GM23338 (cell line): ENCODE measurements around the gene ACTMAP. TPM values are rescaled to one million over a fixed set of nuclear protein-coding genes. Genes with fewer than 3 reads are reported as not detected.

Experiments used
- ATAC-seq: fragments of 200-7000 bp; cut with Tn5 transposase; 3 replicates; pipeline ENCODE4 v1.9.1; 2020
- DNase-seq: peaks from one replicate; pipeline ENCODE4 v3.0.0-alpha.2; 2015; ENCODE audit warnings: low spot score
- H2AFZ ChIP-seq: fragments of 200-600 bp; sonication (generic); 2 replicates; pipeline ENCODE4 v1.8.0; 2016; ENCODE audit warnings: antibody characterized with exemption, mild to moderate bottlenecking, moderate library complexity
- H3F3A ChIP-seq: fragments of 200-600 bp; sonication (generic); replicated peaks from 2 replicates; pipeline ENCODE4 v1.8.0; 2017; ENCODE audit warnings: antibody characterized with exemption, mixed run types, low read depth
- H3K27ac ChIP-seq: fragments of 200-600 bp; sonication (generic); 2 replicates; pipeline ENCODE4 v1.6.1; 2016; ENCODE audit warnings: low read depth
- H3K27me3 ChIP-seq: fragments of 200-600 bp; sonication (generic); 2 replicates; pipeline ENCODE4 v1.8.0; 2016; ENCODE audit warnings: mild to moderate bottlenecking, mixed run types, moderate library complexity; ENCODE audit not compliant: insufficient read depth
- H3K36me3 ChIP-seq: fragments of 200-600 bp; sonication (generic); 2 replicates; pipeline ENCODE4 v1.8.0; 2016; ENCODE audit warnings: mild to moderate bottlenecking; ENCODE audit not compliant: insufficient read depth
- H3K4me1 ChIP-seq: fragments of 200-600 bp; sonication (generic); 2 replicates; pipeline ENCODE4 v1.8.0; 2016; ENCODE audit warnings: mild to moderate bottlenecking, moderate library complexity; ENCODE audit not compliant: insufficient read depth
- H3K4me2 ChIP-seq: fragments of 200-600 bp; sonication (generic); 2 replicates; pipeline ENCODE4 v1.7.1; 2017; ENCODE audit warnings: mixed run types
- H3K4me3 ChIP-seq: fragments of 200-600 bp; sonication (generic); 2 replicates; pipeline ENCODE4 v1.6.1; 2016; ENCODE audit warnings: mixed run types
- H3K79me2 ChIP-seq: fragments of 200-600 bp; sonication (generic); replicated peaks from 2 replicates; pipeline ENCODE4 v1.8.0; 2017; ENCODE audit warnings: mild to moderate bottlenecking; ENCODE audit not compliant: insufficient read depth
- H3K9me2 ChIP-seq: fragments of 200-600 bp; sonication (generic); 2 replicates; pipeline ENCODE4 v1.8.0; 2017; ENCODE audit not compliant: insufficient read depth
- H4K20me1 ChIP-seq: fragments of 200-600 bp; sonication (generic); replicated peaks from 2 replicates; pipeline ENCODE4 v1.8.0; 2017; ENCODE audit warnings: mild to moderate bottlenecking; ENCODE audit not compliant: insufficient read depth
- H3K27ac Mint-ChIP-seq: 2 replicates; pipeline ENCODE4 v1.8.0; 2020; ENCODE audit warnings: inconsistent platforms, mild to moderate bottlenecking, moderate library complexity, mixed read lengths
- H3K27me3 Mint-ChIP-seq: 3 replicates; pipeline ENCODE4 v1.8.0; 2022; ENCODE audit warnings: low read depth, mild to moderate bottlenecking, moderate library complexity, mixed read lengths, inconsistent platforms; ENCODE audit not compliant: insufficient read depth, poor library complexity
- H3K36me3 Mint-ChIP-seq: 3 replicates; pipeline ENCODE4 v1.8.0; 2021; ENCODE audit warnings: low read depth, mild to moderate bottlenecking, inconsistent platforms, moderate library complexity, mixed read lengths
- H3K4me1 Mint-ChIP-seq: 3 replicates; pipeline ENCODE4 v1.8.0; 2020; ENCODE audit warnings: mild to moderate bottlenecking, inconsistent platforms, mixed read lengths
- H3K4me3 Mint-ChIP-seq: 3 replicates; pipeline ENCODE4 v1.8.0; 2021; ENCODE audit warnings: moderate library complexity, mild to moderate bottlenecking, inconsistent platforms, mixed read lengths
- H3K9me3 Mint-ChIP-seq: 3 replicates; pipeline ENCODE4 v1.8.0; 2020; ENCODE audit warnings: moderate library complexity, mild to moderate bottlenecking, inconsistent platforms, mixed read lengths
- CREB1 ChIP-seq: fragments of 250-450 bp; sonication (Bioruptor Pico); IDR thresholded peaks from 2 replicates; pipeline ENCODE4 v1.5.0; 2020; ENCODE audit warnings: low read depth, mild to moderate bottlenecking, moderate library complexity
- EZH2 ChIP-seq: fragments of 200-600 bp; sonication (generic); IDR thresholded peaks from one replicate; pipeline ENCODE4 v1.8.0; 2017; ENCODE audit warnings: antibody characterized with exemption, mild to moderate bottlenecking, low read depth; ENCODE audit not compliant: unreplicated experiment
- EZH2phosphoT487 ChIP-seq: fragments of 200-600 bp; sonication (generic); IDR thresholded peaks from one replicate; pipeline ENCODE4 v1.8.1; 2018; ENCODE audit warnings: antibody characterized with exemption; ENCODE audit not compliant: unreplicated experiment
- JUNB ChIP-seq: IDR thresholded peaks from one replicate; pipeline ENCODE4 v1.6.1; 2016; ENCODE audit warnings: antibody characterized with exemption; ENCODE audit not compliant: unreplicated experiment
- NANOG ChIP-seq: IDR thresholded peaks from 2 replicates; pipeline ENCODE4 v1.6.1; 2016; ENCODE audit warnings: antibody characterized with exemption, borderline replicate concordance
- POLR2AphosphoS5 ChIP-seq: IDR thresholded peaks from 2 replicates; pipeline ENCODE4 v1.6.1; 2016; ENCODE audit warnings: antibody characterized with exemption, low read depth
- STAT1 ChIP-seq: IDR thresholded peaks from one replicate; pipeline ENCODE4 v1.6.1; 2016; ENCODE audit warnings: antibody characterized with exemption; ENCODE audit not compliant: unreplicated experiment
- ZNF114 ChIP-seq: fragments of 250-450 bp; sonication (Bioruptor Pico); IDR thresholded peaks from 2 replicates; pipeline ENCODE4 v1.5.0; 2020; ENCODE audit warnings: mild to moderate bottlenecking, moderate library complexity
- ZNF331 ChIP-seq: fragments of 250-450 bp; sonication (Bioruptor Pico); IDR thresholded peaks from 2 replicates; pipeline ENCODE4 v1.5.0; 2020; ENCODE audit warnings: low read depth, mild to moderate bottlenecking, moderate library complexity
- polyA plus RNA-seq: library from polyadenylated mRNA; unstranded; fragments of >200 nt; fragmentation: Nextera tagmentation; extraction: Ambion mirVana; gene quantifications from 2 replicates; pipeline ENCODE4 v1.2.1, GENCODE V29; 2016
- total RNA-seq: library from RNA; depleted of rRNA; stranded (reverse); fragments of >200 nt; shearing (Covaris generic); gene quantifications from 2 replicates; pipeline ENCODE4 v1.2.3, GENCODE V29; 2014
- TF ChIP-seq, protein P1 (sequence below): IDR thresholded peaks from one replicate; pipeline ENCODE4 v1.6.1; 2018; ENCODE audit warnings: antibody characterized with exemption; ENCODE audit not compliant: unreplicated experiment
- TF ChIP-seq, protein P2 (sequence below), 2 experiments: fragments of 200-600 bp in 1 of 2; sonication (generic) in 1 of 2; conservative IDR thresholded peaks; 2 replicates each; pipeline versions ENCODE4 v1.5.1 to v1.6.1; 2016 to 2017; ENCODE audit warnings: antibody characterized with exemption in 2 of 2, low read depth in 2 of 2, mild to moderate bottlenecking in 2 of 2, moderate library complexity in 1 of 2
- TF ChIP-seq, protein P3 (sequence below): IDR thresholded peaks from 2 replicates; pipeline ENCODE4 v1.6.1; 2016; ENCODE audit warnings: antibody characterized with exemption
- TF ChIP-seq, protein P4 (sequence below): fragments of 250-450 bp; sonication (Bioruptor Pico); IDR thresholded peaks from 2 replicates; pipeline ENCODE4 v1.5.0; 2020; ENCODE audit warnings: mild to moderate bottlenecking, moderate library complexity

Gene ACTMAP
- total and polyA plus RNA-seq, 2 experiments from 2014 or later: 14.9 to 16.7 TPM

DNA sequence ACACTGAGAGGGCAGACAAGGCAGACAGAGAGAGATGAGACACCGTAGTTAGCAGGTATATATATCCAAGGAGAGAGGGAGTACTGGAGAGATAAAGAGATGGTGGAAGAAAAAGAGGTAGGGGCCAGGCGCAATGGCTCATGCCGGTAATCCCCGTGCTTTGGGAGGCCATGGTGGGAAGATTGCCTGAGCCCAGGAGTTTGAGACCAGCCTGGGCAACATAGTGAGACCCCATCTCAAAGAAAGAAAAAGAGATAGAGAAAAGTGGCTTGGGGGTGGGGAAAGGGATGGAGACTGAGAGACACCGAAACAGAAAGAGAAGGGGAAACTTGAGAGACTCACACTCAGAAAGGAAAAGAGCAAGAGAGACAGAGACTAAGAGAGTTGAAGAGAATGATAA, 30.3 kb upstream of the ACTMAP start:
- no peak overlapping the region for H2AFZ ChIP-seq
- H3K36me3 ChIP-seq: no peaks in the 10 kb centered on the region
- H3K4me2 ChIP-seq: no peak overlapping the region
- H3K4me1 ChIP-seq: peaks cover 11% of the 10 kb centered on the region
- peaks cover 5% of the 10 kb centered on the region for H3K79me2 ChIP-seq
- no peak for TF ChIP-seq EZH2
- TF ChIP-seq, protein P1, sequence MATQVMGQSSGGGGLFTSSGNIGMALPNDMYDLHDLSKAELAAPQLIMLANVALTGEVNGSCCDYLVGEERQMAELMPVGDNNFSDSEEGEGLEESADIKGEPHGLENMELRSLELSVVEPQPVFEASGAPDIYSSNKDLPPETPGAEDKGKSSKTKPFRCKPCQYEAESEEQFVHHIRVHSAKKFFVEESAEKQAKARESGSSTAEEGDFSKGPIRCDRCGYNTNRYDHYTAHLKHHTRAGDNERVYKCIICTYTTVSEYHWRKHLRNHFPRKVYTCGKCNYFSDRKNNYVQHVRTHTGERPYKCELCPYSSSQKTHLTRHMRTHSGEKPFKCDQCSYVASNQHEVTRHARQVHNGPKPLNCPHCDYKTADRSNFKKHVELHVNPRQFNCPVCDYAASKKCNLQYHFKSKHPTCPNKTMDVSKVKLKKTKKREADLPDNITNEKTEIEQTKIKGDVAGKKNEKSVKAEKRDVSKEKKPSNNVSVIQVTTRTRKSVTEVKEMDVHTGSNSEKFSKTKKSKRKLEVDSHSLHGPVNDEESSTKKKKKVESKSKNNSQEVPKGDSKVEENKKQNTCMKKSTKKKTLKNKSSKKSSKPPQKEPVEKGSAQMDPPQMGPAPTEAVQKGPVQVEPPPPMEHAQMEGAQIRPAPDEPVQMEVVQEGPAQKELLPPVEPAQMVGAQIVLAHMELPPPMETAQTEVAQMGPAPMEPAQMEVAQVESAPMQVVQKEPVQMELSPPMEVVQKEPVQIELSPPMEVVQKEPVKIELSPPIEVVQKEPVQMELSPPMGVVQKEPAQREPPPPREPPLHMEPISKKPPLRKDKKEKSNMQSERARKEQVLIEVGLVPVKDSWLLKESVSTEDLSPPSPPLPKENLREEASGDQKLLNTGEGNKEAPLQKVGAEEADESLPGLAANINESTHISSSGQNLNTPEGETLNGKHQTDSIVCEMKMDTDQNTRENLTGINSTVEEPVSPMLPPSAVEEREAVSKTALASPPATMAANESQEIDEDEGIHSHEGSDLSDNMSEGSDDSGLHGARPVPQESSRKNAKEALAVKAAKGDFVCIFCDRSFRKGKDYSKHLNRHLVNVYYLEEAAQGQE: no peak
- no peak for TF ChIP-seq ZNF331 (CRISPR knock-in tag)
- TF ChIP-seq, protein P2, sequence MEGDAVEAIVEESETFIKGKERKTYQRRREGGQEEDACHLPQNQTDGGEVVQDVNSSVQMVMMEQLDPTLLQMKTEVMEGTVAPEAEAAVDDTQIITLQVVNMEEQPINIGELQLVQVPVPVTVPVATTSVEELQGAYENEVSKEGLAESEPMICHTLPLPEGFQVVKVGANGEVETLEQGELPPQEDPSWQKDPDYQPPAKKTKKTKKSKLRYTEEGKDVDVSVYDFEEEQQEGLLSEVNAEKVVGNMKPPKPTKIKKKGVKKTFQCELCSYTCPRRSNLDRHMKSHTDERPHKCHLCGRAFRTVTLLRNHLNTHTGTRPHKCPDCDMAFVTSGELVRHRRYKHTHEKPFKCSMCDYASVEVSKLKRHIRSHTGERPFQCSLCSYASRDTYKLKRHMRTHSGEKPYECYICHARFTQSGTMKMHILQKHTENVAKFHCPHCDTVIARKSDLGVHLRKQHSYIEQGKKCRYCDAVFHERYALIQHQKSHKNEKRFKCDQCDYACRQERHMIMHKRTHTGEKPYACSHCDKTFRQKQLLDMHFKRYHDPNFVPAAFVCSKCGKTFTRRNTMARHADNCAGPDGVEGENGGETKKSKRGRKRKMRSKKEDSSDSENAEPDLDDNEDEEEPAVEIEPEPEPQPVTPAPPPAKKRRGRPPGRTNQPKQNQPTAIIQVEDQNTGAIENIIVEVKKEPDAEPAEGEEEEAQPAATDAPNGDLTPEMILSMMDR (conservative IDR thresholded peaks at IDR 0.05; ENCODE audit: low read depth in 2 of 2): no peak
- TF ChIP-seq, protein P3, sequence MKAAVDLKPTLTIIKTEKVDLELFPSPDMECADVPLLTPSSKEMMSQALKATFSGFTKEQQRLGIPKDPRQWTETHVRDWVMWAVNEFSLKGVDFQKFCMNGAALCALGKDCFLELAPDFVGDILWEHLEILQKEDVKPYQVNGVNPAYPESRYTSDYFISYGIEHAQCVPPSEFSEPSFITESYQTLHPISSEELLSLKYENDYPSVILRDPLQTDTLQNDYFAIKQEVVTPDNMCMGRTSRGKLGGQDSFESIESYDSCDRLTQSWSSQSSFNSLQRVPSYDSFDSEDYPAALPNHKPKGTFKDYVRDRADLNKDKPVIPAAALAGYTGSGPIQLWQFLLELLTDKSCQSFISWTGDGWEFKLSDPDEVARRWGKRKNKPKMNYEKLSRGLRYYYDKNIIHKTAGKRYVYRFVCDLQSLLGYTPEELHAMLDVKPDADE: no peak
- no peak for TF ChIP-seq JUNB
- TF ChIP-seq, protein P4, sequence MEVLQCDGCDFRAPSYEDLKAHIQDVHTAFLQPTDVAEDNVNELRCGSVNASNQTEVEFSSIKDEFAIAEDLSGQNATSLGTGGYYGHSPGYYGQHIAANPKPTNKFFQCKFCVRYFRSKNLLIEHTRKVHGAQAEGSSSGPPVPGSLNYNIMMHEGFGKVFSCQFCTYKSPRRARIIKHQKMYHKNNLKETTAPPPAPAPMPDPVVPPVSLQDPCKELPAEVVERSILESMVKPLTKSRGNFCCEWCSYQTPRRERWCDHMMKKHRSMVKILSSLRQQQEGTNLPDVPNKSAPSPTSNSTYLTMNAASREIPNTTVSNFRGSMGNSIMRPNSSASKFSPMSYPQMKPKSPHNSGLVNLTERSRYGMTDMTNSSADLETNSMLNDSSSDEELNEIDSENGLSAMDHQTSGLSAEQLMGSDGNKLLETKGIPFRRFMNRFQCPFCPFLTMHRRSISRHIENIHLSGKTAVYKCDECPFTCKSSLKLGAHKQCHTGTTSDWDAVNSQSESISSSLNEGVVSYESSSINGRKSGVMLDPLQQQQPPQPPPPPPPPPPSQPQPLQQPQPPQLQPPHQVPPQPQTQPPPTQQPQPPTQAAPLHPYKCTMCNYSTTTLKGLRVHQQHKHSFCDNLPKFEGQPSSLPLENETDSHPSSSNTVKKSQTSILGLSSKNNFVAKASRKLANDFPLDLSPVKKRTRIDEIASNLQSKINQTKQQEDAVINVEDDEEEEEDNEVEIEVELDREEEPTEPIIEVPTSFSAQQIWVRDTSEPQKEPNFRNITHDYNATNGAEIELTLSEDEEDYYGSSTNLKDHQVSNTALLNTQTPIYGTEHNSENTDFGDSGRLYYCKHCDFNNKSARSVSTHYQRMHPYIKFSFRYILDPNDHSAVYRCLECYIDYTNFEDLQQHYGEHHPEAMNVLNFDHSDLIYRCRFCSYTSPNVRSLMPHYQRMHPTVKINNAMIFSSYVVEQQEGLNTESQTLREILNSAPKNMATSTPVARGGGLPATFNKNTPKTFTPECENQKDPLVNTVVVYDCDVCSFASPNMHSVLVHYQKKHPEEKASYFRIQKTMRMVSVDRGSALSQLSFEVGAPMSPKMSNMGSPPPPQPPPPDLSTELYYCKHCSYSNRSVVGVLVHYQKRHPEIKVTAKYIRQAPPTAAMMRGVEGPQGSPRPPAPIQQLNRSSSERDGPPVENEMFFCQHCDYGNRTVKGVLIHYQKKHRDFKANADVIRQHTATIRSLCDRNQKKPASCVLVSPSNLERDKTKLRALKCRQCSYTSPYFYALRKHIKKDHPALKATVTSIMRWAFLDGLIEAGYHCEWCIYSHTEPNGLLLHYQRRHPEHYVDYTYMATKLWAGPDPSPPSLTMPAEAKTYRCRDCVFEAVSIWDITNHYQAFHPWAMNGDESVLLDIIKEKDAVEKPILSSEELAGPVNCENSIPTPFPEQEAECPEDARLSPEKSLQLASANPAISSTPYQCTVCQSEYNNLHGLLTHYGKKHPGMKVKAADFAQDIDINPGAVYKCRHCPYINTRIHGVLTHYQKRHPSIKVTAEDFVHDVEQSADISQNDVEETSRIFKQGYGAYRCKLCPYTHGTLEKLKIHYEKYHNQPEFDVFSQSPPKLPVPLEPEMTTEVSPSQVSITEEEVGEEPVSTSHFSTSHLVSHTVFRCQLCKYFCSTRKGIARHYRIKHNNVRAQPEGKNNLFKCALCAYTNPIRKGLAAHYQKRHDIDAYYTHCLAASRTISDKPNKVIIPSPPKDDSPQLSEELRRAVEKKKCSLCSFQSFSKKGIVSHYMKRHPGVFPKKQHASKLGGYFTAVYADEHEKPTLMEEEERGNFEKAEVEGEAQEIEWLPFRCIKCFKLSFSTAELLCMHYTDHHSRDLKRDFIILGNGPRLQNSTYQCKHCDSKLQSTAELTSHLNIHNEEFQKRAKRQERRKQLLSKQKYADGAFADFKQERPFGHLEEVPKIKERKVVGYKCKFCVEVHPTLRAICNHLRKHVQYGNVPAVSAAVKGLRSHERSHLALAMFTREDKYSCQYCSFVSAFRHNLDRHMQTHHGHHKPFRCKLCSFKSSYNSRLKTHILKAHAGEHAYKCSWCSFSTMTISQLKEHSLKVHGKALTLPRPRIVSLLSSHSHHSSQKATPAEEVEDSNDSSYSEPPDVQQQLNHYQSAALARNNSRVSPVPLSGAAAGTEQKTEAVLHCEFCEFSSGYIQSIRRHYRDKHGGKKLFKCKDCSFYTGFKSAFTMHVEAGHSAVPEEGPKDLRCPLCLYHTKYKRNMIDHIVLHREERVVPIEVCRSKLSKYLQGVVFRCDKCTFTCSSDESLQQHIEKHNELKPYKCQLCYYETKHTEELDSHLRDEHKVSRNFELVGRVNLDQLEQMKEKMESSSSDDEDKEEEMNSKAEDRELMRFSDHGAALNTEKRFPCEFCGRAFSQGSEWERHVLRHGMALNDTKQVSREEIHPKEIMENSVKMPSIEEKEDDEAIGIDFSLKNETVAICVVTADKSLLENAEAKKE (CRISPR knock-in tag): no peak
- no peak for TF ChIP-seq POLR2AphosphoS5
- TF ChIP-seq NANOG: no peak
- TF ChIP-seq STAT1: no peak
- TF ChIP-seq ZNF114: no peak
- TF ChIP-seq EZH2phosphoT487: no peak
- no peak for TF ChIP-seq CREB1
- H3K4me3 ChIP-seq: no peak overlapping the region
- no peak overlapping the region for H3K27ac Mint-ChIP-seq
- no peak overlapping the region for H3K27ac ChIP-seq
- H3K27me3 ChIP-seq: no peaks in the 10 kb centered on the region
- no peaks in the 10 kb centered on the region; the same call in 1 of the 3 replicates for H3K9me3 Mint-ChIP-seq
- H3K4me1 Mint-ChIP-seq: peaks cover 21% of the 10 kb centered on the region
- no peaks in the 10 kb centered on the region for H4K20me1 ChIP-seq
- no peaks in the 10 kb centered on the region for H3K9me2 ChIP-seq
- H3K36me3 Mint-ChIP-seq: peaks cover 12% of the 10 kb centered on the region
- ATAC-seq (no peak), DNase-seq (no peak)
- peaks cover 5% of the 10 kb centered on the region; the same call in 1 of the 2 replicates for H3F3A ChIP-seq
- peaks cover 13% of the 10 kb centered on the region for H3K27me3 Mint-ChIP-seq
- H3K4me3 Mint-ChIP-seq: no peak overlapping the region; the same call in 2 of the 3 replicates
